K562 (cell line): ENCODE results near the gene TFDP1. TPM values are rescaled to one million over a fixed set of nuclear protein-coding genes. Genes with fewer than 3 reads are reported as not detected.

Source experiments
- CHD7 ChIP-seq: fragments of 200-600 bp; sonication (generic); IDR thresholded peaks from one replicate; pipeline ENCODE4 v1.6.1; 2012; ENCODE audit warnings: mild to moderate bottlenecking, low read depth, low read length, inconsistent platforms
- polyA plus RNA-seq, 8 experiments: library from polyadenylated mRNA; depleted of rRNA in 4 of 8; stranded (reverse) in 5 of 8; unstranded in 3 of 8; fragments of >200 nt; fragmentation: Nextera tagmentation in 2 of 8; fragmentation: Illumina TruSeq in 1 of 8; extraction: Ambion mirVana in 2 of 8; extraction: Trizol in 1 of 8; gene quantifications; 2 replicates each; pipeline versions ENCODE4 v1.2.1 to v1.2.3, GENCODE V29; 2011 to 2014; ENCODE audit warnings: inconsistent platforms in 1 of 8, missing spikeins in 1 of 8
- total RNA-seq, 7 experiments: library from RNA; depleted of rRNA in 6 of 7; stranded (reverse); fragments of >200 nt in 6 of 7; fragmentation: Illumina TruSeq in 2 of 7; extraction: Trizol in 2 of 7; gene quantifications; 2 replicates each; pipeline versions ENCODE4 v1.2.1 to v1.2.3, GENCODE V29; 2011 to 2021; ENCODE audit warnings: low replicate concordance in 1 of 7

Gene TFDP1
- total and polyA plus RNA-seq, 9 of the 15 experiments (the other 6 are each of a cell fraction or from before 2014, with no cell fraction given), result 33.8 to 145 (median 69.1) TPM

GRCh38 chr13:113589961-113590339 lies 5.4 kb downstream of the TFDP1 start (continued):
- TF ChIP-seq CHD7, result no peak
